ENCODE data around the gene XRN2.

GRCh38 chr20:21424846-21425245, 121.7 kb downstream of the XRN2 start:
- TF ChIP-seq POLR2A (IDR thresholded peaks at IDR 0.05; ENCODE audit: low read depth, low read length) = no peak
- no peak for TF ChIP-seq TAF1 (IDR thresholded peaks at IDR 0.05; ENCODE audit: borderline replicate concordance, low read depth, low read length)
- no peak for TF ChIP-seq POLR2AphosphoS5 (IDR thresholded peaks at IDR 0.05; ENCODE audit: low read depth, low read length)
